GM18498 (cell line): ENCODE results near the gene APOL1.

Source experiments
- ATAC-seq: cut with Tn5 transposase; IDR thresholded peaks from one replicate; pipeline ENCODE4 v1.9.1; 2021; ENCODE audit warnings: mild to moderate bottlenecking, moderate library complexity; ENCODE audit not compliant: unreplicated experiment

APOL1 gene

DNA sequence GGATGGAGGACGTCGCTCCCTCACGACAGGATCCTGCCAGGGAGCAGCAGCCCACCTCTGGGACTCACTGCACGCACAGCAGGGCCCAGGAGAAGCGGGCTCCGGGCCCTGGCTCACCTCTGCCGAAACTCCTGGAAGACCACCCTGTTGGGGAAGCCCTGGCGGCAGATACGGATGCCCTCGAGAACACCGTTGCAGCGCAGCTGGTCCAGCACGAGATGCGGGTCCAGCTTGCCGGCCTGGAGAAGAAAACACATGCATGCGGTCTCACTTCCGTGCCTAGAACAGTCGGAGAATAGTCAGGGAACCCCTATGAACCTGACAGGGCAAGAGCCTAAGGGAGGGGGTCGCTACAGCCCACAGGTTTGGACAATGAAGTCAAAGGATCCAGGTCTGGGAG is 52.9 kb downstream of the APOL1 start:
- no peak for ATAC-seq

DNA sequence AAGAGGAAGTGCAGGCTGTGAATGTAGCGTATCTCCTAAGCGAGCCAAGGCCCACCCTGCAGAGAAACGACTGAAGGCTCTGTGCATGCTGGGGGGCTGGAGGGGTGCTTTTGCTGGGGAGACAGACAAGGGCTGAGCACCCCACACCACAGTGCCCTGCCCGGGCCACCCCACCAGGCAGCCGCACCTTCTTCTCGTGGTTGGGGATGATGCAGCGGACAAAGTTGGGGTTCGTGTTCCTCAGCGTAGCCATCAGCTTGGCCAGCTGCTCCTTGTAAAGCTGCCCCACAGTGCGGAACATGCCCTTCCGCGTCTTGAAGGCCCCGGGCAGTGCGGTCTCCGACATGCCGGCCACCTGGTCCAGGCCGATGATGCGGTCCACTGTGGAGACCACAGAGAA is 53.3 kb downstream of the APOL1 start:
- ATAC-seq = no peak

DNA sequence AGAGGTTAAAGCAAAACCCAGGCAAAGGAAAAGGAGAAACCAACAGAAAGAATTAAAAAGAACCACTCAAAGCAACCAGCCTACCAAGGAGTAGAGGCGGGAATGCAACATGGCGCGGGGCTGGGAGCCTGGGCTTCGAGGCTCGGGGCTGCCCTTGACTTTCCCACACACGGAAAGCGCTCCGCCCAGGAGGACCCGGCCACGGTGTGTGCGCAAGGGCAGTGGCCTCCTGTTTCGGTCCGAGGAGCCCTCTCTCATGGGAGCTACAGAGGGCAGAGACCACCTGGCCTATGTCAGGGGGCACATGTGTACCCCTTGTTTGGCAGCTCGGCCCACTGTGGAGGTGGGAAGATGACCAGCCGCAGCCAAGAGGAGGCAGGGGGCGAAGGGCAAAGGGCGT is 55.9 kb downstream of the APOL1 start:
- ATAC-seq = no peak

DNA sequence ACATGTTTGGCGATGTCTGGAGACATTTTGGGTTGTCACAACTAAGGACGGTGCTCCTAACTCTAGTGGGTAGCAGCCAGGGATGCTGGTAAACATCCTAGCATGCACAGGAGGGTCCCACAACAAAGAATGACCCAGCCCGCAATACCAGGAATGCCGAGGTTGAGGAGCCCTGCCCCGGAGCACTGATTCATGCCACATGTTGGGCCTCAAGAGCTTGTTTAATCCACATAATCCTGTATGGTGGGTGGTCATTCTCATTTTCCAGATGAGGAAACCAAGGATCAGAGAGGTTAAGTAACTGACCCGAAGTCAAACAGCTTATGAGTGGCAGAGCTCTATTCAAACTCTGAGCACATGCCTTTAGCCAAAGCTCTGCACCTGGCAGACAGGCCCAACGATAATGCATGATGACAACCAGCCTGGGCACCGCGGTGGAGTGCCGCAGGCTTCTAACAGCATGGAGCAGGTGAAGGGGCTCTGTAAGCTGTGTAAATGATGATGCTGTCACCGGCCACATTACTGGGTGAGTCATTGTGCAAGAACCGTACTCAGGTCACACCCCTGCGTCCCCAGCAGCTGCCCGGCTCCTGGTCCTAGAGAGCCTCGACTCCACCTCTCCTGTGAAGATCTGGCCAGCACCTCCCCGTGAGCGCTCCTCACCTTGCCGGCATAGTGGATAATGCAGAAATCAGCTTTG is 58.6 kb downstream of the APOL1 start:
- ATAC-seq = no peak

DNA sequence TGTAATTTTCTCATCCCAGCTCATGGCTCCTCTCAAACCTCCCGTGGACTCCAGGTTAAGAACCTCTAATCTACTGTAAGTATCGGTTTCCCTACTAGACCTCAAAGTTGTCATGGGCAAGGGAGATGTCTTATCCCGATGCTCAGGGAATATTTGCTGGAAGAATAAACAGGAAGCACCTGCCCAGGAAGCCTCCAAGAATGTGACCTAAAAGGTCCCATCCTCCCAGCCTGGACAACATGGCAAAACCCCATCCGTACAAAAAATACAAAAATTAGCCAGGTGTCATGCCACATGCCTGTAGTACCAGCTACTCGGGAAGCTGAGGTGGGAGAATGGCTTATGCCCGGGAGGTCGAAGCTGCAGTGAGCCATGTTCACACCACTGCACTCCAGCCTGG is 62.4 kb downstream of the APOL1 start:
- no peak for ATAC-seq

DNA sequence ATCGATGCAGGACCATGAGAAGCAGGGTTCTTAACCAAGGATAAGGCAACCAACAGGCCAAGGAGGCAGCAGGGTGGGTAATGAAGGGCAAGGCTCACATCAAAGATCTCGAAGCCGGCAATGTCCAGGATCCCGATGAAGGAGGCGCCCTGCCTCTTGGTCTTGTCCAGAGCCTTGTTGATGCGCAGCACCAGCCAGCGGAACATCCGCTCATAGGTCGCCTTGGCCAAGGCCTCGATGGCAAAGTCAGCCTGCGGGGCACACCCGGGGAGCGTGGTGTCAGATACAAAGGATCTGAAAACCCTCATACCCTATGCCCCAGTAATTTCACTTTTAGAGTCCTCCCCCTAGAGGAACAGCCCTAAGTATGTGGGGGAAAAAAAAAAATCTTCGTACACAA is 63.5 kb downstream of the APOL1 start:
- no peak for ATAC-seq
